Colonic mucosa (tissue), 4 donors: ENCODE results near the gene STC2. TPM values are rescaled to one million over a fixed set of nuclear protein-coding genes. Genes with fewer than 3 reads are reported as not detected.

Source experiments
- DNase-seq: peaks from one replicate; pipeline ENCODE4 v3.0.0-alpha.2; 2020
- H3K27ac ChIP-seq: fragments of 200-600 bp; one replicate; pipeline ENCODE4 v1.8.0; 2021
- H3K27me3 ChIP-seq: fragments of 200-600 bp; one replicate; pipeline ENCODE4 v1.8.0; 2021
- H3K36me3 ChIP-seq: fragments of 200-600 bp; one replicate; pipeline ENCODE4 v1.8.0; 2021
- H3K4me1 ChIP-seq: fragments of 200-600 bp; one replicate; pipeline ENCODE4 v1.8.0; 2021; ENCODE audit warnings: mild to moderate bottlenecking
- H3K4me3 ChIP-seq: fragments of 200-600 bp; one replicate; pipeline ENCODE4 v1.8.0; 2021
- H3K9ac ChIP-seq, 2 donors: one replicate each; pipeline ENCODE4 v1.7.0; 2013; ENCODE audit warnings: control low read depth in 2 of 2, low read depth in 2 of 2, low read length in 2 of 2
- H3K9me3 ChIP-seq: fragments of 200-600 bp; one replicate; pipeline ENCODE4 v1.8.0; 2021
- intact Hi-C: fragments of 100-400 bp; cut with DNase I; formaldehyde crosslinking; loops from one replicate; pipeline ENCODE4 v1.14.1; 2022
- total RNA-seq, 2 donors: library from RNA; stranded (reverse); fragmentation: NEBNext Ultra II Directional in 1 of 2; extraction: Animal tissue kit (Norgen Biotek cat#: 25700) in 1 of 2; gene quantifications; one replicate each; pipeline ENCODE4 v1.2.1, GENCODE V29; 2021
- TF ChIP-seq, protein P1 (sequence below): fragments of 200-600 bp; IDR thresholded peaks from one replicate; pipeline ENCODE4 v1.8.0; 2022; ENCODE audit warnings: antibody characterized with exemption, mild to moderate bottlenecking
- donor health status: healthy.
- donor health status: DM: no; HTN: no; CAD: no.
- donor health status: DM: no; HTN: no; CAD: no.

Gene STC2
- total RNA-seq, 2 donors from 2014 or later: 1.8 to 2.5 TPM

GRCh38 chr5:173310218-173310769, 17.9 kb downstream of the STC2 start:
- H3K9ac ChIP-seq: no peak overlapping the region
- H3K9me3 ChIP-seq: no peaks in the 10 kb centered on the region
- no peak overlapping the region for H3K4me3 ChIP-seq
- intact Hi-C loops: no loop called here
- H3K36me3 ChIP-seq: no peaks in the 10 kb centered on the region
- TF ChIP-seq, protein P1, sequence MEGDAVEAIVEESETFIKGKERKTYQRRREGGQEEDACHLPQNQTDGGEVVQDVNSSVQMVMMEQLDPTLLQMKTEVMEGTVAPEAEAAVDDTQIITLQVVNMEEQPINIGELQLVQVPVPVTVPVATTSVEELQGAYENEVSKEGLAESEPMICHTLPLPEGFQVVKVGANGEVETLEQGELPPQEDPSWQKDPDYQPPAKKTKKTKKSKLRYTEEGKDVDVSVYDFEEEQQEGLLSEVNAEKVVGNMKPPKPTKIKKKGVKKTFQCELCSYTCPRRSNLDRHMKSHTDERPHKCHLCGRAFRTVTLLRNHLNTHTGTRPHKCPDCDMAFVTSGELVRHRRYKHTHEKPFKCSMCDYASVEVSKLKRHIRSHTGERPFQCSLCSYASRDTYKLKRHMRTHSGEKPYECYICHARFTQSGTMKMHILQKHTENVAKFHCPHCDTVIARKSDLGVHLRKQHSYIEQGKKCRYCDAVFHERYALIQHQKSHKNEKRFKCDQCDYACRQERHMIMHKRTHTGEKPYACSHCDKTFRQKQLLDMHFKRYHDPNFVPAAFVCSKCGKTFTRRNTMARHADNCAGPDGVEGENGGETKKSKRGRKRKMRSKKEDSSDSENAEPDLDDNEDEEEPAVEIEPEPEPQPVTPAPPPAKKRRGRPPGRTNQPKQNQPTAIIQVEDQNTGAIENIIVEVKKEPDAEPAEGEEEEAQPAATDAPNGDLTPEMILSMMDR: no peak
- no peak for DNase-seq
- peaks cover under 1% of the 10 kb centered on the region for H3K27me3 ChIP-seq
- H3K4me1 ChIP-seq: no peaks in the 10 kb centered on the region
- no peak overlapping the region for H3K27ac ChIP-seq

DNA sequence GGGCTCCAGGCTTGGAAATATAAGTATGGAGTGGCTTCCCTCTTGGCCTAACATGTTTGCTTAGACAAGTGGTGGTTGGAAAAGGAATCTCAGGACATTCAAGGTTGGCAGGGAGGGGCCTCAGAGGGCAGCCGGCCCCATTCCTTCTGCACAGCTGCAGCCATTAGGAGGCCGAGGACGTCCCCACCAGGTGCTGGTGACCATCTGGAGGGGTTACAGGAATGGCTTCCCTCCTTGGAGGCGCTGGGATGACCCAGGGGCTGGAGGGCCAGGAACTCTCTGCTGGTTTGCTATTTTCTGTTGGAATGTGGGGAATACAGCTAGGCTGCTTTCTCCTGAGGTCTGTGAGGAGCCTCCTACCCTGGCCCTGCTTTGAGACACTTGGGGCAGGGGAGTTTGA, 18.5 kb downstream of the STC2 start:
- Histone ChIP-seq H3K4me3 (no peak overlapping the region), H3K27ac (no peak overlapping the region), H3K36me3 (no peaks in the 10 kb centered on the region), H3K27me3 (no peaks in the 10 kb centered on the region), H3K4me1 (no peaks in the 10 kb centered on the region), H3K9me3 (no peaks in the 10 kb centered on the region), H3K9ac (no peak overlapping the region)
- TF ChIP-seq, protein P1: no peak
- DNase-seq: no peak
- intact Hi-C loops: no loop called here

GRCh38 chr5:173308226-173308625, 20.0 kb downstream of the STC2 start:
- no peak overlapping the region for H3K27ac ChIP-seq
- TF ChIP-seq, protein P1: no peak
- no peaks in the 10 kb centered on the region for H3K9me3 ChIP-seq
- no peak overlapping the region for H3K4me3 ChIP-seq
- no peaks in the 10 kb centered on the region for H3K36me3 ChIP-seq
- DNase-seq: no peak
- intact Hi-C loops: no loop called here
- H3K9ac ChIP-seq: no peak overlapping the region
- no peaks in the 10 kb centered on the region for H3K27me3 ChIP-seq
- H3K4me1 ChIP-seq: no peaks in the 10 kb centered on the region

GRCh38 chr5:173307695-173308094, 20.5 kb downstream of the STC2 start:
- Histone ChIP-seq H3K4me1 (no peaks in the 10 kb centered on the region), H3K27me3 (no peaks in the 10 kb centered on the region), H3K9ac (no peak overlapping the region), H3K9me3 (no peaks in the 10 kb centered on the region), H3K36me3 (no peaks in the 10 kb centered on the region), H3K27ac (no peak overlapping the region), H3K4me3 (no peak overlapping the region)
- DNase-seq: no peak
- intact Hi-C loops: no loop called here
- TF ChIP-seq, protein P1: no peak

GRCh38 chr5:173306695-173307094, 21.5 kb downstream of the STC2 start:
- Histone ChIP-seq H3K27ac (no peak overlapping the region), H3K36me3 (no peaks in the 10 kb centered on the region), H3K9me3 (no peaks in the 10 kb centered on the region), H3K4me3 (no peak overlapping the region), H3K27me3 (no peaks in the 10 kb centered on the region), H3K4me1 (no peaks in the 10 kb centered on the region), H3K9ac (no peak overlapping the region)
- intact Hi-C loops: no loop called here
- TF ChIP-seq, protein P1: no peak
- no peak for DNase-seq
